Fibroblast of villous mesenchyme (primary cell): ENCODE results near the gene NDUFA13. TPM values are rescaled to one million over a fixed set of nuclear protein-coding genes. Genes with fewer than 3 reads are reported as not detected.

Experiments
- DNase-seq: peaks from one replicate; pipeline ENCODE4 v3.0.0-alpha.2; 2010; ENCODE audit warnings: low read depth
- H3K4me3 ChIP-seq: 2 replicates; pipeline ENCODE4 v1.5.1; 2011; ENCODE audit warnings: low read depth, mild to moderate bottlenecking, low read length
- CTCF ChIP-seq: IDR thresholded peaks from 2 replicates; pipeline ENCODE4 v1.5.1; 2012; ENCODE audit warnings: low read depth, mild to moderate bottlenecking, low read length; ENCODE audit not compliant: insufficient read depth
- total RNA-seq: library from RNA; depleted of rRNA; stranded (reverse); fragments of >200 nt; gene quantifications from 2 replicates; pipeline ENCODE4 v1.2.3, GENCODE V29; 2012

The NDUFA13 gene
- total RNA-seq, 1 donor, result 199 TPM

- no peak for TF ChIP-seq CTCF
- H3K4me3 ChIP-seq, result no peak overlapping the region
- no peak for DNase-seq
Observed at GRCh38 chr19:19562665-19563347, 46.8 kb downstream of the NDUFA13 start.

GRCh38 chr19:19563348-19563848, 47.4 kb downstream of the NDUFA13 start:
- DNase-seq, result no peak
- H3K4me3 ChIP-seq, result no peak overlapping the region
- TF ChIP-seq CTCF, result no peak

GRCh38 chr19:19566306-19566705, 50.3 kb downstream of the NDUFA13 start:
- peak; percentile 17 for DNase-seq
- no peak for TF ChIP-seq CTCF
- no peak overlapping the region for H3K4me3 ChIP-seq

GRCh38 chr19:19567391-19567790, 51.4 kb downstream of the NDUFA13 start:
- DNase-seq, result no peak

GRCh38 chr19:19568802-19569756, 53.1 kb downstream of the NDUFA13 start:
- no peak for TF ChIP-seq CTCF
- peak; percentile 37 for DNase-seq
- no peak overlapping the region for H3K4me3 ChIP-seq

More at GRCh38 chr19:19567391-19567790, 51.4 kb downstream of the NDUFA13 start:
- TF ChIP-seq CTCF, result no peak
- H3K4me3 ChIP-seq, result no peak overlapping the region

- DNase-seq, result no peak
- no peak overlapping the region for H3K4me3 ChIP-seq
- no peak for TF ChIP-seq CTCF
Observed at GRCh38 chr19:19570571-19570970, 54.5 kb downstream of the NDUFA13 start.
